SK-N-MC (cell line): ENCODE results near the gene SLC22A17.

Experiments
- EZH2 ChIP-seq: fragments of 200-600 bp; sonication (generic); IDR thresholded peaks from one replicate; pipeline ENCODE4 v1.6.1; 2017; ENCODE audit warnings: antibody characterized with exemption
- POLR2AphosphoS5 ChIP-seq: IDR thresholded peaks from 2 replicates; pipeline ENCODE4 v1.6.1; 2012; ENCODE audit warnings: mild to moderate bottlenecking, low read depth, low read length, borderline replicate concordance

GRCh38 chr14:23353433-23353780, 720 bp upstream of the SLC22A17 start:
- TF ChIP-seq POLR2AphosphoS5 (no peak), EZH2 (no peak)
